GM23248 (cell line): ENCODE results near the gene MAGI1. TPM values are rescaled to one million over a fixed set of nuclear protein-coding genes. Genes with fewer than 3 reads are reported as not detected.

Source experiments
- DNase-seq: peaks from one replicate; pipeline ENCODE4 v3.0.0-alpha.2; 2015
- H2AFZ ChIP-seq: fragments of 200-600 bp; sonication (generic); 2 replicates; pipeline ENCODE4 v1.6.1; 2016; ENCODE audit warnings: antibody characterized with exemption
- H3F3A ChIP-seq: fragments of 200-600 bp; sonication (generic); 2 replicates; pipeline ENCODE4 v1.6.1; 2016; ENCODE audit warnings: mild to moderate bottlenecking, antibody characterized with exemption, mixed run types; ENCODE audit not compliant: insufficient read depth
- H3K27ac ChIP-seq: fragments of 200-600 bp; sonication (generic); 2 replicates; pipeline ENCODE4 v1.5.1; 2016; ENCODE audit warnings: mild to moderate bottlenecking
- H3K27me3 ChIP-seq: fragments of 200-600 bp; sonication (generic); replicated peaks from 2 replicates; pipeline ENCODE4 v1.6.1; 2016; ENCODE audit warnings: mild to moderate bottlenecking; ENCODE audit not compliant: insufficient read depth
- H3K36me3 ChIP-seq: fragments of 200-600 bp; sonication (generic); 2 replicates; pipeline ENCODE4 v1.6.1; 2016; ENCODE audit warnings: low read depth, mild to moderate bottlenecking
- H3K4me1 ChIP-seq: fragments of 200-600 bp; sonication (generic); 2 replicates; pipeline ENCODE4 v1.6.1; 2016; ENCODE audit warnings: mild to moderate bottlenecking; ENCODE audit not compliant: insufficient read depth
- H3K4me2 ChIP-seq: fragments of 200-600 bp; sonication (generic); one replicate; pipeline ENCODE4 v1.6.1; 2016; ENCODE audit warnings: mild to moderate bottlenecking; ENCODE audit not compliant: unreplicated experiment
- H3K4me3 ChIP-seq: fragments of 200-600 bp; sonication (generic); 2 replicates; pipeline ENCODE4 v1.5.1; 2016; ENCODE audit warnings: mild to moderate bottlenecking
- H3K79me2 ChIP-seq: fragments of 200-600 bp; sonication (generic); 2 replicates; pipeline ENCODE4 v1.6.1; 2016; ENCODE audit warnings: mild to moderate bottlenecking; ENCODE audit not compliant: insufficient read depth
- H3K9ac ChIP-seq: fragments of 200-600 bp; sonication (generic); 2 replicates; pipeline ENCODE4 v1.6.1; 2016; ENCODE audit warnings: mild to moderate bottlenecking
- H3K9me2 ChIP-seq: fragments of 200-600 bp; sonication (generic); 2 replicates; pipeline ENCODE4 v1.6.1; 2016; ENCODE audit warnings: mixed run types, mild to moderate bottlenecking, moderate library complexity; ENCODE audit not compliant: insufficient read depth
- H3K9me3 ChIP-seq: fragments of 200-600 bp; sonication (generic); one replicate; pipeline ENCODE4 v1.6.1; 2017; ENCODE audit warnings: low read depth
- H4K20me1 ChIP-seq: fragments of 200-600 bp; sonication (generic); 2 replicates; pipeline ENCODE4 v1.6.0; 2016; ENCODE audit not compliant: insufficient read depth
- EZH2 ChIP-seq: fragments of 200-600 bp; sonication (generic); IDR thresholded peaks from 2 replicates; pipeline ENCODE4 v1.6.1; 2018; ENCODE audit warnings: antibody characterized with exemption, mild to moderate bottlenecking; ENCODE audit not compliant: insufficient read depth, poor library complexity, severe bottlenecking
- EZH2phosphoT487 ChIP-seq: fragments of 200-600 bp; sonication (generic); IDR thresholded peaks from 2 replicates; pipeline ENCODE4 v1.6.1; 2018; ENCODE audit warnings: antibody characterized with exemption, moderate library complexity, mild to moderate bottlenecking, low read depth; ENCODE audit not compliant: insufficient read depth
- WGBS, 2 experiments: methylation state at CpG; one replicate each; pipeline ENCODE4 v1.1.6; 2015 to 2017; ENCODE audit warnings: low lambda C conversion rate in 2 of 2, low coverage in 1 of 2; ENCODE audit errors: missing lambda C conversion rate in 2 of 2; 5-methylcytosine and 5-hydroxymethylcytosine counted together
- in situ Hi-C: fragments of 300-500 bp; cut with MboI; formaldehyde crosslinking; loops from 2 replicates; pipeline ENCODE4 v1.15.0; 2020
- polyA plus RNA-seq: library from polyadenylated mRNA; unstranded; fragments of >200 nt; fragmentation: Nextera tagmentation; extraction: Ambion mirVana; gene quantifications from 2 replicates; pipeline ENCODE4 v1.2.1, GENCODE V29; 2016
- total RNA-seq: library from RNA; depleted of rRNA; stranded (reverse); fragments of >200 nt; shearing (Covaris generic); gene quantifications from 2 replicates; pipeline ENCODE4 v1.2.3, GENCODE V29; 2014

The MAGI1 gene
- total and polyA plus RNA-seq, 2 experiments from 2014 or later: 7.3 to 13.8 TPM

- no peak overlapping the region for H3K9ac ChIP-seq
- H3K4me1 ChIP-seq: no peaks in the 10 kb centered on the region
- no peak overlapping the region for H3K4me3 ChIP-seq
- in situ Hi-C loops: loop anchor here (25.0 kb wide), 1 partner anchor 739 kb away; no protein-coding TSS in a partner anchor
- H3K9me3 ChIP-seq: no peaks in the 10 kb centered on the region
- WGBS, 2 experiments: 92 to 95% methylated on average over 3 of the region's 3 CpGs
- no peaks in the 10 kb centered on the region for H3F3A ChIP-seq
- H4K20me1 ChIP-seq: no peaks in the 10 kb centered on the region
- H3K9me2 ChIP-seq: no peaks in the 10 kb centered on the region
- 0 out of 2 replicates have a peak, but pooled peaks cover 3% of the 10 kb centered on the region for H3K36me3 ChIP-seq
- H2AFZ ChIP-seq: no peak overlapping the region
- H3K27ac ChIP-seq: no peak overlapping the region
- DNase-seq: no peak
- no peak overlapping the region for H3K4me2 ChIP-seq
- H3K27me3 ChIP-seq: no peaks in the 10 kb centered on the region
- TF ChIP-seq EZH2: no peak
- no peak for TF ChIP-seq EZH2phosphoT487
- no peaks in the 10 kb centered on the region for H3K79me2 ChIP-seq
Observed at GRCh38 chr3:65448120-65448519, 590.6 kb downstream of the MAGI1 start.

- Histone ChIP-seq H3K79me2 (no peaks in the 10 kb centered on the region), H3K27me3 (no peaks in the 10 kb centered on the region), H3K27ac (no peak overlapping the region), H3K4me3 (no peak overlapping the region), H3K4me1 (no peaks in the 10 kb centered on the region), H4K20me1 (no peaks in the 10 kb centered on the region), H3K36me3 (0 out of 2 replicates have a peak, but pooled peaks cover 3% of the 10 kb centered on the region), H3K9me3 (no peaks in the 10 kb centered on the region), H3F3A (no peaks in the 10 kb centered on the region), H3K9me2 (no peaks in the 10 kb centered on the region), H2AFZ (no peak overlapping the region), H3K9ac (no peak overlapping the region), H3K4me2 (no peak overlapping the region)
- 62 to 63% methylated on average over 4 of the region's 4 CpGs for WGBS, 2 experiments
- TF ChIP-seq EZH2phosphoT487 (no peak), EZH2 (no peak)
- in situ Hi-C loops: loop anchor here (25.0 kb wide), 1 partner anchor 742 kb away; no protein-coding TSS in a partner anchor
- no peak for DNase-seq
Observed at GRCh38 chr3:65445573-65446169, 593.0 kb downstream of the MAGI1 start.

- Histone ChIP-seq H4K20me1 (no peaks in the 10 kb centered on the region), H3F3A (no peaks in the 10 kb centered on the region), H3K27ac (no peak overlapping the region), H3K9me3 (no peaks in the 10 kb centered on the region), H3K4me3 (no peak overlapping the region), H3K9ac (no peak overlapping the region), H3K27me3 (no peaks in the 10 kb centered on the region), H3K4me2 (no peak overlapping the region), H3K79me2 (no peaks in the 10 kb centered on the region), H3K4me1 (no peaks in the 10 kb centered on the region), H2AFZ (no peak overlapping the region), H3K9me2 (no peaks in the 10 kb centered on the region), H3K36me3 (0 out of 2 replicates have a peak, but pooled peaks cover 3% of the 10 kb centered on the region)
- in situ Hi-C loops: loop anchor here (25.0 kb wide), 1 partner anchor 743 kb away; no protein-coding TSS in a partner anchor
- WGBS, 2 experiments: 97% methylated on average over 7 of the region's 7 CpGs
- DNase-seq: no peak
- TF ChIP-seq EZH2phosphoT487 (no peak), EZH2 (no peak)
Observed at GRCh38 chr3:65444447-65444815, 594.3 kb downstream of the MAGI1 start.

- Histone ChIP-seq H3K9ac (no peak overlapping the region), H3K27ac (no peak overlapping the region), H2AFZ (no peak overlapping the region), H4K20me1 (no peaks in the 10 kb centered on the region), H3K79me2 (no peaks in the 10 kb centered on the region), H3K4me1 (no peaks in the 10 kb centered on the region), H3F3A (no peaks in the 10 kb centered on the region), H3K9me3 (no peaks in the 10 kb centered on the region), H3K9me2 (no peaks in the 10 kb centered on the region), H3K27me3 (no peaks in the 10 kb centered on the region), H3K36me3 (0 out of 2 replicates have a peak, but pooled peaks cover 9% of the 10 kb centered on the region), H3K4me3 (no peak overlapping the region), H3K4me2 (no peak overlapping the region)
- in situ Hi-C loops: loop anchor here (25.0 kb wide), 1 partner anchor 743 kb away; no protein-coding TSS in a partner anchor
- WGBS, 2 experiments: 95 to 96% methylated on average over 4 of the region's 4 CpGs
- DNase-seq: no peak
- TF ChIP-seq EZH2phosphoT487: no peak
- no peak for TF ChIP-seq EZH2
Observed at GRCh38 chr3:65443739-65444446, 594.8 kb downstream of the MAGI1 start.
